COLO829 (cell line): ENCODE data around the gene ITPKB.
A peak's percentile ranks its signal among the peaks of the same experiment; 100 is the strongest.
"Not testable (repeated sequence)": the region's sequence is repeated elsewhere in the genome, so short reads cannot be mapped to it uniquely, and the experiment has no call there.

Experiments
- DNase-seq: peaks from one replicate; pipeline ENCODE4 v3.0.0; 2012; ENCODE audit warnings: low spot score

Gene ITPKB

GRCh38 chr1:226602186-226603021 is 136.7 kb downstream of the ITPKB start:
- peak; percentile 76 for DNase-seq

DNA sequence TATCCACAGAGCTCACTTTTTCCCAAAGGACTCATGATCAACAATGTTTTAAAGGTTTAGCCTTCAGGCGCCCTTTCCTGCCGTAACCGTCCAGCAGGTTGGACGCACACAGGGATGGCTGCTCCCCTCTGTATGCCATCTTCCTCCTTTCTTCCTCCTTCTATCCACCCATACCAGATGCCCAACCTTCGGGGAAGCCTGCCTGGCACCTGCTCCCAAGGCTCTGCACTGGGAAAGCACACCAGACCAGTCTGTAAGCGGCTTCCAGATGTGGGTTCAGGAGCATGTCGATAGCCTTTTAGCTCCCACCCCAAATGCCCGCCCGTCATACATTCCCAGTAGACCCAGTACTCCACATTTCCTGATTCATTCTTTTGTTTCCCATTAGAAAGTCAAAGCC is 137.6 kb downstream of the ITPKB start:
- no peak for DNase-seq

DNA sequence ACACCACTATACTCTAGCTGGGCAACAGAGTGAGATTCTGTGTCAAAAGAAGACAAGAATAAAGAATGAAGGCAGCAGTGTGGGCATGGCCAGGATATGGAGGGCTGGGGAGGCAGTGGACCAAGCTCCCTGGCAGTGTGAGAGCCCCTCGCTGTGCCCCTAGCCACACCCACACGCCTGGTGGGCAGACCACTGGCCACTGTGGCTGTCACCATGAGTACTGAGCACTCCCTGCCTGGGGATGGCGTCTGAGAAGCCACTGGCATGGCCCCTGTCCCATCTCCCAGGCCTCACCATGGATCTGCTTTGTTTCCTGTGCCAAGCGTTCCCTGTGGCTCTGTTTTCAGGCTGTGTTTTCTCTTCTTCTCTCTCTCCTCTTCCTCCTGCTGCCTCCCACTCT is 138.8 kb downstream of the ITPKB start:
- no peak for DNase-seq

GRCh38 chr1:226599636-226600238 is 139.3 kb downstream of the ITPKB start:
- no peak for DNase-seq

DNA sequence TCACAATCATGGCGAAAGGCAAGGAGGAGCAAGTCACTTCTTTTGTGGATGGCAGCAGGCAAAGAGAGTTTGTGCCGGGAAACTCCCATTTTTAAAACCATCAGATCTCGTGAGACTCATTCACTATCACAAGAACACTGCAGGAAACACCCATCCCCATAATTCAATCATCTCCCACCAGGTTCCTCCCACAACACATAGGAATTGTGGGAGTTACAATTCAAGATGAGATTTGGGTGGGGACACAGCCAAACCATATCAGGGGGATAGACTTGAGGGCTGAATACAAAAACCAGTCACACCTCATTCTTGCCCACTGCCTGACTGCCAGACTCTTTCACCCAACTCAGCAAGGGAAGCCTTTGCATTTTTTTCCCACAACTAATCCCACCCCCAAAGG is 140.1 kb downstream of the ITPKB start:
- not testable (repeated sequence) for DNase-seq

- peak; percentile 41 for DNase-seq
Observed at GRCh38 chr1:226598455-226598849, 140.6 kb downstream of the ITPKB start.

DNA sequence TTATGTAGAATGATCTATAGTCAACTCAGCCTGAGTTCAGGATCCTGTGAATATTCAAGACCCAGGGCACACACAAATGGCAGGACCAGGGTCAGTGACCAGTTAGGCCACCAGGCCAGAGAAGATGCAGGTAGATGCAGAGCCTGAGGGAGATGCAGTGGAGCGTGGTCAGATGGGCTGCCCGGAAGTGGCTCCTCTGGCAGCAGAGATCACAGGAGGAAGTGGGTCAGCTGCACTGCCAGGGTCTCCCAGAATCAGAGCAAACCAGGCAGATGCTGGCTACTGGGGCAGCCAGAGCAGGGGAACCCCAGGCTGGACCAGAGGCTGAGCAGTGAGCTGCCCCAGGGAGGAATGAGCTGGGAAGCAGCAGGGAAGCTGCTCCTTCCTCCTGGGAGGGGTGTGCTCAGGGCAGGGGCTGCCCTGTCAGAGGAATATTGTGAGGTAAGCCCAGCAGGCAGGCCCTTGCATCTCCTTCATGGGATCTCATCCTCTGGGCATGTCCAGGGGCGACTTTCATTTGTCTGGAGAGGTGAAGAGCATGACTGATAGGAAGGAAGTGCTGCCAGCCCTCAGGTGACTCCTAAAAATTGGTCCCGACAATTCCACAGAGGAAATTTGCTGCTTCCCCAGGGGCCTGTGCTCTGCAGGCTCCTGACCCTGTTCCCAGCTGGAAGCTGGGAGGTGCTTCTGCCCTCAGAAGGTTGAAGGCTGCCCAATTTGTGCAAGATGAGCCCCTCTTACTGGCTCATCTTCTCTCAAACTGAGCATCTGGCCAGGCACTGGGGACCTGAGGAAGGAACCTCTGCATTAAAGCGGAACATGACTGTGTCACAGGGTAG is 141.2 kb downstream of the ITPKB start:
- DNase-seq: no peak

GRCh38 chr1:226596531-226597165 is 142.4 kb downstream of the ITPKB start:
- no peak for DNase-seq

DNA sequence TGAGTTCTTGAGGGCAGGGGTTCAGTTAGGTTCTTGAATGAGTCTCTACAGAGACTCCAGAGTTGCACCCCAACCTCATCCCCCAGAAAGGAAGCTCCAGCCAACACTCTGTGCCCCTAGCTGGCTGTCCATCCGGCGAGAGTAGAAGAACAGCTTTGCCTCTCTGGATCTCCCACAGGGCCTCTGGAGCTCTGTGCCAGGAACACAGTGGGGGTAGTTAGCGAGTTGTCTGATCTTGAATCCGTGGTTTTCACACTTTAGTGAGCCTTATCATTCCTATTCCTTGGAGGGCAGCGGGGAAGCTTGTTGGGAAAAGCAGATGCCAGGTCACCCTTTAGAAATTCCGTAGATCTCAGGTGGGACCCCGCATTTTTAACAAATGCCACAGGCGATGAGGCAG is 145.5 kb downstream of the ITPKB start:
- DNase-seq: no peak

DNA sequence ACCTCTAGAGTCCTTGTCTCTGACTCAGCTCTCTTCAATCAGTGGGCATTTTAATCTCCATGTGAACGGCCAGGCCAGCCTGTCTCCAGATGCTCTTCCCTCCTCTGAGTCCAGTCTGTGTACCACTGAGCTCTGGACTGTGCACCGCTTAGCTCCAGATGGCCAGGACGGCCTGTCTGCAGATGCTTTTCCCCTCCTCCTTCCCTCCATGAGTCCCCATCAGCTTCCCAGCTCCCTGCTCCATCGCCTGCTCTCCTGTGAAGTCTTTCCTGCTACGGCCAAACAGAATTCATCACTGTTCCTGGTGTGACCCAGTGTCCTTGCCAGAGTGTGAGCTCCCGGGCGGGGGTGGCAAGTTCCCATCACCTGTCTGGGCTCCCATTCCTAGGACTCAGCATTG is 148.5 kb downstream of the ITPKB start:
- DNase-seq: no peak

DNA sequence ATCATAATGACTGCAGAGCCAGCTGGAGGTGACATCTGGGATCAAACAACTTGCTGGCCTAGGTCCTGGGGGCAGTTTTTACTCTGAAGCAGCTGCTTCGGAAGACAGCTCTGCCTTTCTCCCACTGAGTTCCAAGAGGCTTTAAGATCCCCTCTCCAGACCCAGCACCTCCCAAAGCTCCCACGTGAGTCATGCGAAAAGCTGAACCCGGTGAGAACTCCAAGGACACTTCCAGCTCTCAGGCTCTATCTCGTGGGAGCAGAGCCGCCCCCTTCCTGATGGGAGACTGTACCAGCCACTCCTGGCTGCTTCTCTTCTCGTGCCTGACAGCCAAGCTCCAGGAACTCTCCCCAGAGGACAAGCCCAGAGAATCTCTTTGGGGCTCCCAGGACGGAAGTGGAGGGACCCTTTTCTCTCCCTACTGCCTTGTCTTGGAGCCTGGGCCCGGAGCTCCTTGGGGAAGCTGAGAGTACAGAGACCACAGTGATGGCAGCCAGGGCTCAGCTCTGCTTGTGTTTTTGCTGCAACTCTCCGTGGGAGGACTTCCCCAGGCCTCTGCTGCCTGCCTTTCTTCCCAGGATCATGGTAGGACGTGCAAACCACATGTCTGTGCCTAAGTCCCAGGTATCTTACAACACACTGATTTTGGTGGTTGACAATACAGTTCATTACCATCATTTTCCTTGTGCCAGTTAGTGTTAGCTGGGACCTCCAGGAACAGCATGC is 149.9 kb downstream of the ITPKB start:
- DNase-seq: no peak

- no peak for DNase-seq
Observed at GRCh38 chr1:226588484-226588883, 150.6 kb downstream of the ITPKB start.

DNA sequence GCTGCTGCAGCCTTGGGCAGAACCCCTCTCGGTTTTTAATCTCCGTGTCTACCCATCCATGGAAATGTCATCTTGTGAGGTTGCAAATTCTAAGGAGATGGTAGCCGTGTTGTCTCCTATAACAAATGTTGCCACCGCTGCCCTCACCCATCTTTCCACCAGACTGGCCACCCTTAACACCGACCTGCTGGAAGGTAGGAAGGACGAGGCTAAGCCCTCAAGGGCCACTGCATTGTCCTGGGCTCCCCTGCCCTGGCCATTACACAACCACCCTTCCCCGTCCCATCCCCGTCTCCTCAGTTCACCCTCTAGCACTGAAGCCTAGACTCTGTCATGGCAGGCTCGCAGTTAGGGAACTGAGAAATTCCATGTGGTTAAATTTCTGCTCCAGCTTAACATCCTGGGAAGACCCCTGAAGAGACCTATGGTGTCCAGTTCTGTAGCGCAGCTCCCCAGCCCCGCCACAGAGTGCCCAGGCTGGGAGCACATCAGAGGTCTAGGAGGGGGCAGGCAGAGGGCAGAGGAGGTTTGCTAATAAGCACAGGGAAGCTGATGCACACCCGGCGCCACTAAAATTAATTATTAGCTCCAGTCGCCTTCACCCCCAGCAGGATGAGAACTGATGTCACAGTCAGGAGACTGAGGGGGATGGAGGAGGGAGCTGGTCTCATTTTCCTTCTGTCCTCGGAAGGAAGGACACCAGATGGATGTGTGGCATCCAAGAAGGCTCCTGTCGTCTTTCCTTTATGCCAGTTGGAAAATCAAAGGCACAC is 152.2 kb downstream of the ITPKB start:
- no peak for DNase-seq

DNA sequence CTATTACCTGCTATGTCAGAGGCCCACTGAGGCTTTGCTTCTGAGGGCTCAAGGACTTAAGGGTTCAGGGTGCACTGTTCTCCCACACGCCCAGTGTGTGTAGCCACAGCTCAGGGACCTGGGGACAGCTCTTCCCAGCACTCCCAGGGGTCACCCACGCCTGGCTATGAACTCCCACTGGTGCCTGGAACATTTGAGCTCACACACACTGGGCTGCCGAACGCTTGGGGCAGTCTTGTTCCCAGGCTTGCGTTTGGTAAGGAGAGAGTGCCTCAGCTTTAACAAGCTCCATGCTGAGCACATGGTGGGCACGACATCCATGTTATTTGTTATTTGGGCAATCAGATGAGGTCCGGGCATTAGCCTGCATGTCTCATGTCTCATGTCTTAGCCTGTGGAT is 153.0 kb downstream of the ITPKB start:
- no peak for DNase-seq

DNA sequence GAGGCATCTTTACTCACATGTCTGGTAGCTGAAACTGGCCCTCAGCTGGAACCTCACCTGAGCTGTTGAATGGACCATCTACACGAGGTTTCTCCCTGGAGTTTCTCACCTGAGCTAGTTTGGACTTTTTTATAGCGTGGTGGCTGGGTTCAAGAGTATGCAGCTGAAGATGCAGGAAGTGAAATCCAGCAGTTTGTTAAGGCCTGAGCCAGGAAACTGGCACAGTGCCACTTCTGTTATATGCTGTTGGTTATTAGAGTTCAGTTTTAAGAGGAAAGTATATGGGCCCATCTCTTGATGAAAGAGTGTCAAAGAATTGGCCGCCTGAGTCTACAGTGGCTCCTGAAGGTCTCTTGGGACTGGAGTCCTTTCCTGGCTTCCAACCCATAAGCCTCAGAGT is 154.9 kb downstream of the ITPKB start:
- no peak for DNase-seq

- no peak for DNase-seq
Observed at GRCh38 chr1:226582966-226583365, 156.1 kb downstream of the ITPKB start.
